Activated naive CD4-positive, alpha-beta T cell treated with anti-CD3 and anti-CD28 coated beads, Interleukin-2, amount 10 ng/mL, durations not matched to agents 7 days and 5 days (primary cell): ENCODE results near the gene RPEL1.
A peak's percentile ranks its signal among the peaks of the same experiment; 100 is the strongest.
"Not testable (repeated sequence)": the region's sequence is repeated elsewhere in the genome, so short reads cannot be mapped to it uniquely, and the experiment has no call there.

ENCODE experiments used
- CTCF ChIA-PET: fragments of 350-600 bp; sonication (Branson Sonifier 250); formaldehyde crosslinking; loops from one replicate; lab custom pipeline; 2021; ENCODE audit warnings: antibody characterized with exemption; lab: Charles Lee
- DNase-seq: peaks from one replicate; pipeline ENCODE4 v3.0.0-alpha.2; 2020
- H3K27ac Mint-ChIP-seq: one replicate; pipeline ENCODE4 v1.8.0; 2021; ENCODE audit warnings: mild to moderate bottlenecking, moderate library complexity, mixed read lengths
- H3K27me3 Mint-ChIP-seq: one replicate; pipeline ENCODE4 v1.8.0; 2021; ENCODE audit warnings: mild to moderate bottlenecking, mixed read lengths
- H3K36me3 Mint-ChIP-seq: one replicate; pipeline ENCODE4 v1.8.0; 2021; ENCODE audit warnings: mixed read lengths
- H3K4me1 Mint-ChIP-seq: one replicate; pipeline ENCODE4 v1.8.0; 2021; ENCODE audit warnings: mixed read lengths
- H3K4me3 Mint-ChIP-seq: one replicate; pipeline ENCODE4 v1.8.0; 2021; ENCODE audit warnings: mild to moderate bottlenecking, moderate library complexity, mixed read lengths
- H3K9me3 Mint-ChIP-seq: one replicate; pipeline ENCODE4 v1.8.0; 2021; ENCODE audit warnings: mixed read lengths

The RPEL1 gene

DNA sequence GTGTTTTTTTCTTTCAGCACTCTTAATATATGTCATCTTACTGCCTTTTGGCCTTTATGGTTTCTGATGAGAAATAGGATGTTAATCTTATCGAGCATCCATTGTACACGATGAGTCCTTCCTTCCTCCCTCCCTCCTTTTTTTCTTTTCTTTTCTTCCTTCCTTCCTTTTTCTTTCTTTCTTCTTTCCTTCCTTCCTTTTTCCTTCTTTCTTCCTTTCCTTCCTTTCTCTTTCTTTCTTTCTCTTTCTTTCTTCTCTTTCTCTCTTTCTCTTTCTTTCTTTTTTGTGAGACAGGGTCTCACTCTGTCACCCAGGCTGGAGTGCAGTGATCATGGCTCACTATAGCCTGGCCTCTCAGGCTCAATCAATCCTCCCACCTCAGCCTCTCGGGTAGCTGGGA, 8.4 kb downstream of the RPEL1 start:
- CTCF ChIA-PET, result interaction anchor here (1.3 kb wide), 1 partner anchor 9 kb away, joined by 10 read pairs; no protein-coding TSS in a partner anchor
- Mint-ChIP-seq H3K36me3 (peaks cover 5% of the 10 kb centered on the region), H3K27me3 (peaks cover 22% of the 10 kb centered on the region), H3K4me1 (peaks cover 3% of the 10 kb centered on the region), H3K27ac (no peak overlapping the region), H3K9me3 (peaks cover 10% of the 10 kb centered on the region), H3K4me3 (no peak overlapping the region)
- DNase-seq, result no peak

- CTCF ChIA-PET, result interaction anchor here (0.7 to 1.3 kb wide), 3 partner anchors 10 to 239 kb away, joined by 3 to 10 read pairs (median 3); no protein-coding TSS in a partner anchor
- no peak overlapping the region for H3K4me3 Mint-ChIP-seq
- H3K27me3 Mint-ChIP-seq, result peaks cover 22% of the 10 kb centered on the region
- H3K4me1 Mint-ChIP-seq, result peaks cover 3% of the 10 kb centered on the region
- H3K36me3 Mint-ChIP-seq, result peaks cover 5% of the 10 kb centered on the region
- DNase-seq, result no peak
- no peak overlapping the region for H3K27ac Mint-ChIP-seq
- peaks cover 13% of the 10 kb centered on the region for H3K9me3 Mint-ChIP-seq
Observed at GRCh38 chr10:103254538-103255325, 9.0 kb downstream of the RPEL1 start.

DNA sequence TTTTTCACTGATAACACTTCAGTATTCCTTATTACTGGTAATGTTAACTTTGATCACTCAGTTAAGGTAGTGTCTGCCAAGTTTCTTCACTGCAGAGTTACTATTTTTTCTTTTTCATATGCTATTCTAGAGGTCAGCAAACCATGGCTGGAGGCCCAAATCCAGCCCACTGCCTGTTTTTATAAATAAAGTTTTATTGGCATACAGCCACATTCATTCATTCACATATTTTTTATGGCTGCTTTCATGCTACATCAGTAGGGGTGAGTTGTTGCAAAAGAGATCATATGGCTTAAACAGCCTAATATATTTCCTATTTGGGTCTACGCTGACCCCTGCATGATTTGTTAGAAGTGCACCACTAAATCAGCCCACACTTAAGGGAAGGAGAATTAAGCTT, 10.9 kb downstream of the RPEL1 start:
- Mint-ChIP-seq H3K36me3 (peaks cover 2% of the 10 kb centered on the region), H3K4me1 (no peaks in the 10 kb centered on the region), H3K9me3 (peaks cover 13% of the 10 kb centered on the region), H3K27ac (no peak overlapping the region), H3K27me3 (peaks cover 20% of the 10 kb centered on the region), H3K4me3 (no peak overlapping the region)
- CTCF ChIA-PET, result no interaction called here
- DNase-seq, result no peak

- Mint-ChIP-seq H3K4me1 (no peaks in the 10 kb centered on the region), H3K27me3 (peaks cover 20% of the 10 kb centered on the region), H3K9me3 (peaks cover 13% of the 10 kb centered on the region), H3K36me3 (peaks cover 2% of the 10 kb centered on the region), H3K4me3 (no peak overlapping the region), H3K27ac (no peak overlapping the region)
- CTCF ChIA-PET, result no interaction called here
- DNase-seq, result no peak
Observed at GRCh38 chr10:103257812-103258211, 12.1 kb downstream of the RPEL1 start.

- CTCF ChIA-PET, H3K27ac Mint-ChIP-seq, H3K4me3 Mint-ChIP-seq, H3K36me3 Mint-ChIP-seq, H3K4me1 Mint-ChIP-seq, DNase-seq: not testable (repeated sequence)
- Mint-ChIP-seq H3K9me3 (peaks cover 13% of the 10 kb centered on the region), H3K27me3 (peaks cover 17% of the 10 kb centered on the region)
Observed at GRCh38 chr10:103258928-103259327, 13.2 kb downstream of the RPEL1 start.

GRCh38 chr10:103259989-103260388, 14.3 kb downstream of the RPEL1 start:
- CTCF ChIA-PET, result no interaction called here

GRCh38 chr10:103262229-103262628, 16.5 kb downstream of the RPEL1 start:
- Mint-ChIP-seq H3K27ac (no peak overlapping the region), H3K36me3 (peaks cover 2% of the 10 kb centered on the region), H3K27me3 (peaks cover 19% of the 10 kb centered on the region), H3K4me3 (no peak overlapping the region), H3K9me3 (peaks cover 13% of the 10 kb centered on the region), H3K4me1 (no peaks in the 10 kb centered on the region)
- DNase-seq, result no peak
- CTCF ChIA-PET, result no interaction called here

More at GRCh38 chr10:103259989-103260388, 14.3 kb downstream of the RPEL1 start:
- peaks cover 13% of the 10 kb centered on the region for H3K9me3 Mint-ChIP-seq
- no peaks in the 10 kb centered on the region for H3K4me1 Mint-ChIP-seq
- H3K36me3 Mint-ChIP-seq, result peaks cover 2% of the 10 kb centered on the region
- no peak overlapping the region for H3K27ac Mint-ChIP-seq
- no peak overlapping the region for H3K4me3 Mint-ChIP-seq
- no peak for DNase-seq
- H3K27me3 Mint-ChIP-seq, result peaks cover 9% of the 10 kb centered on the region

DNA sequence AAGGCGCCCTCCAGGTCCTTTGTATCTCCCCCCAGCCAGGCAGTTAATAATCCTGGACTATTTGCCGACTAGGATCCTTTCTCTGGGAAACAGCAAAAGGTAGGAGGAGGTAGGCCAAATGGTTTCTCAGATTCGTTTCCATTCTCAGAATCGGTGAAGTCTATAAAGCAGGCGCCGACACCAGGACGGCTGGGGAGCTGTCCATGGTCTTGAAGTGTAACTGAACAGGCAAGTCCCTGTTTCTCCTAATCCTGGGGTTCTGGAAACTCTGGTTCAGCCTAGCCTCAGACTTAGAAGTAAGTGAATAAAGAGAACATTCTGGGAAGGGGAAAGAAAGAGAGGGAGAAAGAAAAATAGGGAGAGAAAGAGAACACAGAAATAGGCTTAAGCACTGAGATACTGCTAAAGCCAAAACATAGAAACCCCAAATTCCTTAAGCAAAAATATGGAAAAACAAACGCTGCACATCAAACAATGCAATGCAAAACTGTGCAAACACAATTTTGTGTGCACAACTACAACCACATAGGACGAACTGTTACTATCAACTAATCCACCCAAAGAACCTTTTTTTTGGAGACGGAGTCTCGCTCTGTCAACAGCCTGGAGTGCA, 20.1 kb downstream of the RPEL1 start:
- CTCF ChIA-PET, result no interaction called here
- no peak overlapping the region for H3K27ac Mint-ChIP-seq
- peaks cover 25% of the 10 kb centered on the region for H3K27me3 Mint-ChIP-seq

GRCh38 chr10:103273041-103273441, 27.4 kb downstream of the RPEL1 start:
- H3K9me3 Mint-ChIP-seq, result no peaks in the 10 kb centered on the region
- CTCF ChIA-PET, result no interaction called here
- H3K27ac Mint-ChIP-seq, result no peak overlapping the region
- H3K4me1 Mint-ChIP-seq, result peaks cover 8% of the 10 kb centered on the region
- H3K27me3 Mint-ChIP-seq, result peaks cover 51% of the 10 kb centered on the region
- H3K4me3 Mint-ChIP-seq, result no peak overlapping the region
- DNase-seq, result no peak
- no peaks in the 10 kb centered on the region for H3K36me3 Mint-ChIP-seq

More for the DNA sequence above, 20.1 kb downstream of the RPEL1 start:
- H3K36me3 Mint-ChIP-seq, result no peaks in the 10 kb centered on the region
- H3K9me3 Mint-ChIP-seq, result peaks cover 3% of the 10 kb centered on the region
- no peak overlapping the region for H3K4me3 Mint-ChIP-seq
- no peaks in the 10 kb centered on the region for H3K4me1 Mint-ChIP-seq
- DNase-seq, result peak; percentile 76

DNA sequence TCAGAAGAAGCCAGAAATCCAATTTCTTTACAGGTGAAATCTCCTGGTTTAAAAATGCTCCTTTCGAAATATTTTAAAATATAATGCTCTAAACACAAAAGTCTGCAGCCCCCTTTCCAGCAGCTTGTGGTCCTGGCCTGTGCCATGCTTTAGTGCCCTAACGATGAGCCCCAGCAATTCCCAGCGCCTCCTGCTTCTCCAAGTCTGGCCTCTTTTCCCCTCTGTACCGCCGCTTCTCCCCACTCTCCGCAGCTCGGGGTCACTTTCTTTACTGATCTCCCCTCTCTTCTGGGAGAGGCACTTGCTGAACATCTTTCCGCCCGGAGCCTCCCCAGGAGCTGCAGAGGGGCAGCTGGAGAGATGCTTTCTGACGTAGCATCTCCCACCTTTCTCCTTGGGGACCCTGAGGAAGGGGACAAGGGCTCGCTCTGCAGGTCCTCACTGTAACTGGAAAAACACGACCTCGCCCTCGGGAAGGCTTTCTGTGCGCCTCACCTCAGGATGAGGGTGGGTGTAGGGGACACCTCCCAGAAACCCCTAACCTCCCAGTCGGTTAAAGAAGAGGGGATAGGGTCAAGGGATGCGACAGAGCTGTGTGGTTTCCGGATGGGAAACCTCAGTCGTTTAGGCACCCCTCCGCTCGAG, 30.7 kb downstream of the RPEL1 start:
- H3K9me3 Mint-ChIP-seq, result peaks cover 3% of the 10 kb centered on the region
- DNase-seq, result no peak
- H3K4me1 Mint-ChIP-seq, result peaks cover 12% of the 10 kb centered on the region
- peaks cover 2% of the 10 kb centered on the region for H3K36me3 Mint-ChIP-seq
- H3K27me3 Mint-ChIP-seq, result peaks cover 69% of the 10 kb centered on the region
- CTCF ChIA-PET, result interaction anchor here (0.8 kb wide), 1 partner anchor 35 kb away, joined by 3 read pairs; no protein-coding TSS in a partner anchor
- peak overlapping the region; percentile 43 for H3K4me3 Mint-ChIP-seq
- no peak overlapping the region for H3K27ac Mint-ChIP-seq

DNA sequence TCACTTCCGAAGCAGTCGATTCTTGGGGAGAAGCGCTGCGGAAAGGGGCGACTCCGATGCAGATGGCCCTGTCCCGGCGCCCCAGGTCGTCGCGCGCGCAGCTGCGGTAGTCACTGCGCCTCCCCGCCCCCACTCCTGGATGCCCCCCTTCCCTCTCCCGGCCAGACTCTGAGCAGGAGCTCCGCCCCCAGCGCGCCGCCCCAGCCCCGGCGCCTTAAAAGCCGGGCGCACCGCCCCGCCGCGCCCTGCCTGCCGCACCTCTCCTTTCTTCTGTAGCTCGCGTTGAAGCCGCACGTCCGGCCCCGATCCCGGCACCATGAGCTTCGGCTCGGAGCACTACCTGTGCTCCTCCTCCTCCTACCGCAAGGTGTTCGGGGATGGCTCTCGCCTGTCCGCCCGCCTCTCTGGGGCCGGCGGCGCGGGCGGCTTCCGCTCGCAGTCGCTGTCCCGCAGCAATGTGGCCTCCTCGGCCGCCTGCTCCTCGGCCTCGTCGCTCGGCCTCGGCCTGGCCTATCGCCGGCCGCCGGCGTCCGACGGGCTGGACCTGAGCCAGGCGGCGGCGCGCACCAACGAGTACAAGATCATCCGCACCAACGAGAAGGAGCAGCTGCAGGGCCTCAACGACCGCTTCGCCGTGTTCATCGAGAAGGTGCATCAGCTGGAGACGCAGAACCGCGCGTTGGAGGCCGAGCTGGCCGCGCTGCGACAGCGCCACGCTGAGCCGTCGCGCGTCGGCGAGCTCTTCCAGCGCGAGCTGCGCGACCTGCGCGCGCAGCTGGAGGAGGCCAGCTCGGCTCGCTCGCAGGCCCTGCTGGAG, 31.4 kb downstream of the RPEL1 start, which contains the start of gene INA:
Gene INA (plus strand): TSS at position 243 of the 817 bp plus-strand sequence. CDS start 74 bp downstream, at position 317.
- Mint-ChIP-seq H3K4me3 (peak within 1 kb of the TSS; percentile 43), H3K27me3 (peaks cover 76% of the 10 kb centered on the region), H3K9me3 (peaks cover 3% of the 10 kb centered on the region), H3K36me3 (peaks cover 2% of the 10 kb centered on the region), H3K4me1 (peaks cover 12% of the 10 kb centered on the region), H3K27ac (no peak within 1 kb of the TSS)
- DNase-seq, result peak; percentile 38
- CTCF ChIA-PET, result interaction anchor here (0.8 to 1.1 kb wide), 4 partner anchors 14 to 360 kb away, joined by 3 to 7 read pairs (median 3); no protein-coding TSS in a partner anchor

DNA sequence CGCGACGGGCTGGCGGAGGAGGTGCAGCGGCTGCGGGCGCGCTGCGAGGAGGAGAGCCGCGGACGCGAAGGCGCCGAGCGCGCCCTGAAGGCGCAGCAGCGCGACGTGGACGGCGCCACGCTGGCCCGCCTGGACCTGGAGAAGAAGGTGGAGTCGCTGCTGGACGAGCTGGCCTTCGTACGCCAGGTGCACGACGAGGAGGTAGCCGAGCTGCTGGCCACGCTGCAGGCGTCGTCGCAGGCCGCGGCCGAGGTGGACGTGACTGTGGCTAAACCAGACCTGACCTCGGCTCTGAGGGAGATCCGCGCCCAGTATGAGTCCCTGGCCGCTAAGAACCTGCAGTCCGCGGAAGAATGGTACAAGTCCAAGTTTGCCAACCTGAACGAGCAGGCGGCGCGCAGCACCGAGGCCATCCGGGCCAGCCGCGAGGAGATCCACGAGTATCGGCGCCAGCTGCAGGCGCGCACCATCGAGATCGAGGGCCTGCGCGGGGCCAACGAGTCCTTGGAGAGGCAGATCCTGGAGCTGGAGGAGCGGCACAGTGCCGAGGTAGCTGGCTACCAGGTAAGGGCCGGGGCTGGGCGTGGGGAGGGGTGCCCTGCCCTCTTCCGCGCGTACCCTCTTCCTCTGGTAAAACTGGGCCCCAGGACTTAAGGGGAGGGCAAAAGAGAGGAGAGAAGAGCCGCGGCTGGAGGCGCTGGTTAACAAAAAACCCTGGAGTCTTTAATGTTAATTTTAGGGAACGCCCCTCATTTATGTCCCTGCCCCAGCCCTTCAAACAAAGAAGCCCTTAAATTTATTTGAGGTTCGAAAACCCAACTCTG, 32.2 kb downstream of the RPEL1 start:
- CTCF ChIA-PET, result interaction anchor here (0.9 to 1.1 kb wide), 3 partner anchors 14 to 361 kb away, joined by 3 to 7 read pairs (median 3); no protein-coding TSS in a partner anchor
- Mint-ChIP-seq H3K9me3 (peaks cover 3% of the 10 kb centered on the region), H3K27ac (no peak overlapping the region), H3K36me3 (peaks cover 2% of the 10 kb centered on the region), H3K4me3 (peak overlapping the region; percentile 68), H3K4me1 (peaks cover 12% of the 10 kb centered on the region), H3K27me3 (peaks cover 78% of the 10 kb centered on the region)
- DNase-seq, result no peak

DNA sequence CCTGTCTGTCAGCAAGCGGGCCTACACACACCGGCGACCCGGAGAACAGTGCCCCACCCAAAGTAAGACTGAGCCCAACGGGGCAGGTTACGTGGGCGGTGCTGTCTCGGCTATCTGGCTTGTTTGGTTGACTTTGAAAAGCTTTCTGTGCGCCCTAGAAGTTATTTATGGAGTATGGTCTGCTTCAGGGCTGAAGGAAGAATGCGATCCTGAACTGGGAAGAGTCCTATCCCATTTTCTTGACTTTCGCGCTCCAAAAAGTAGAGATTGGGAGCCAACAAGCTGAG, 32.8 kb downstream of the RPEL1 start:
- CTCF ChIA-PET, result interaction anchor here (0.6 kb wide), 1 partner anchor 41 kb away, joined by 5 read pairs; no protein-coding TSS in a partner anchor

More for the DNA sequence above, 32.8 kb downstream of the RPEL1 start:
- peaks cover 3% of the 10 kb centered on the region for H3K9me3 Mint-ChIP-seq
- H3K4me1 Mint-ChIP-seq, result peaks cover 12% of the 10 kb centered on the region
- H3K27me3 Mint-ChIP-seq, result peaks cover 75% of the 10 kb centered on the region
- H3K27ac Mint-ChIP-seq, result no peak overlapping the region
- H3K36me3 Mint-ChIP-seq, result peaks cover 2% of the 10 kb centered on the region
- no peak for DNase-seq
- H3K4me3 Mint-ChIP-seq, result peak overlapping the region; percentile 68
